NT2/D1 (cell line): ENCODE results near the gene PON1.

Experiments
- YY1 ChIP-seq: IDR thresholded peaks from 2 replicates; pipeline ENCODE4 v1.6.1; 2011; ENCODE audit not compliant: insufficient read length, insufficient read depth
- ZNF274 ChIP-seq: IDR thresholded peaks from 2 replicates; pipeline ENCODE4 v1.6.1; 2011; ENCODE audit warnings: mild to moderate bottlenecking, low read depth, low read length

- no peak for TF ChIP-seq YY1
- no peak for TF ChIP-seq ZNF274
Observed at GRCh38 chr7:95368235-95368634, 43.9 kb upstream of the PON1 start.
